HL-60/S4 treated with retinoic acid at 250 ng/mL for 4 days and 3 days (cell line): ENCODE measurements around the gene ALOXE3.

Experiments used
- in situ Hi-C: fragments of 300-500 bp; cut with MboI; formaldehyde crosslinking; loops from 2 replicates; pipeline ENCODE4 v1.7.0; 2022; ENCODE audit warnings: low sequenced_read_pairs

ALOXE3 gene

GRCh38 chr17:8056232-8056975, 61.9 kb downstream of the ALOXE3 start:
- in situ Hi-C loops: loop anchor here (25.0 kb wide), 1 partner anchor 706 kb away; the partner anchor contains the start of gene SPDYE4

GRCh38 chr17:8055851-8056231, 62.5 kb downstream of the ALOXE3 start:
- in situ Hi-C loops: loop anchor here (25.0 kb wide), 1 partner anchor 706 kb away; the partner anchor contains the start of gene SPDYE4

GRCh38 chr17:8053600-8053999, 64.7 kb downstream of the ALOXE3 start:
- in situ Hi-C loops: loop anchor here (25.0 kb wide), 1 partner anchor 709 kb away; the partner anchor contains the start of gene SPDYE4

GRCh38 chr17:8052256-8053252, 65.8 kb downstream of the ALOXE3 start:
- in situ Hi-C loops: loop anchor here (25.0 kb wide), 1 partner anchor 710 kb away; the partner anchor contains the start of gene SPDYE4

GRCh38 chr17:8051831-8052230, 66.5 kb downstream of the ALOXE3 start:
- in situ Hi-C loops: loop anchor here (25.0 kb wide), 1 partner anchor 710 kb away; the partner anchor contains the start of gene SPDYE4

- in situ Hi-C loops: loop anchor here (10.0 kb wide), 1 partner anchor 134 kb away; the partner anchor contains the start of gene RNF227
Measured at GRCh38 chr17:8048736-8049135, 69.6 kb downstream of the ALOXE3 start.

- in situ Hi-C loops: loop anchor here (10.0 kb wide), 1 partner anchor 133 kb away; the partner anchor contains the start of gene RNF227
Measured at GRCh38 chr17:8048236-8048635, 70.1 kb downstream of the ALOXE3 start.

- in situ Hi-C loops: loop anchor here (10.0 kb wide), 1 partner anchor 133 kb away; the partner anchor contains the start of gene RNF227
Measured at GRCh38 chr17:8047769-8048110, 70.6 kb downstream of the ALOXE3 start.

GRCh38 chr17:8046929-8047768, 71.2 kb downstream of the ALOXE3 start:
- in situ Hi-C loops: loop anchor here (10.0 kb wide), 1 partner anchor 132 kb away; the partner anchor contains the start of gene RNF227

GRCh38 chr17:8046306-8046928, 71.9 kb downstream of the ALOXE3 start:
- in situ Hi-C loops: loop anchor here (10.0 kb wide), 1 partner anchor 132 kb away; the partner anchor contains the start of gene RNF227
